GM06990 (cell line): ENCODE results near the gene HLA-G.

Experiments
- DNase-seq: peaks from one replicate; pipeline ENCODE4 v3.0.0-alpha.2; 2011; ENCODE audit not compliant: insufficient read length; ENCODE audit errors: extremely low read depth
- H3K27me3 ChIP-seq: replicated peaks from 2 replicates; pipeline ENCODE4 v1.6.0; 2011; ENCODE audit warnings: low read length; ENCODE audit not compliant: control insufficient read depth, insufficient read depth
- H3K36me3 ChIP-seq: 2 replicates; pipeline ENCODE4 v1.5.1; 2011; ENCODE audit warnings: low read length; ENCODE audit not compliant: control insufficient read depth, insufficient read depth
- H3K4me3 ChIP-seq: replicated peaks from 2 replicates; pipeline ENCODE4 v1.5.1; 2011; ENCODE audit warnings: low read depth, mild to moderate bottlenecking, control low read depth, low read length
- CTCF ChIP-seq: IDR thresholded peaks from 2 replicates; pipeline ENCODE4 v1.5.1; 2011; ENCODE audit warnings: low read length, control low read depth, mild to moderate bottlenecking, inconsistent platforms; ENCODE audit not compliant: insufficient read depth, poor library complexity, severe bottlenecking

Gene HLA-G

GRCh38 chr6:29792123-29793035 lies 35.2 kb upstream of the HLA-G start:
- peak; percentile 64 for DNase-seq
- Histone ChIP-seq H3K36me3 (no peaks in the 10 kb centered on the region), H3K27me3 (no peaks in the 10 kb centered on the region; the same call in 1 of the 2 replicates), H3K4me3 (peak overlapping the region; percentile 68)
- peak; percentile 51 for TF ChIP-seq CTCF

- Histone ChIP-seq H3K36me3 (no peaks in the 10 kb centered on the region), H3K27me3 (no peaks in the 10 kb centered on the region; the same call in 1 of the 2 replicates), H3K4me3 (peak overlapping the region; percentile 68)
- no peak for DNase-seq
- no peak for TF ChIP-seq CTCF
Measured at GRCh38 chr6:29793036-29793356, 34.6 kb upstream of the HLA-G start.

- TF ChIP-seq CTCF, result no peak
- Histone ChIP-seq H3K4me3 (no peak overlapping the region), H3K27me3 (no peaks in the 10 kb centered on the region; the same call in 1 of the 2 replicates), H3K36me3 (no peaks in the 10 kb centered on the region)
- no peak for DNase-seq
Measured at GRCh38 chr6:29793796-29794195, 33.8 kb upstream of the HLA-G start.

DNA sequence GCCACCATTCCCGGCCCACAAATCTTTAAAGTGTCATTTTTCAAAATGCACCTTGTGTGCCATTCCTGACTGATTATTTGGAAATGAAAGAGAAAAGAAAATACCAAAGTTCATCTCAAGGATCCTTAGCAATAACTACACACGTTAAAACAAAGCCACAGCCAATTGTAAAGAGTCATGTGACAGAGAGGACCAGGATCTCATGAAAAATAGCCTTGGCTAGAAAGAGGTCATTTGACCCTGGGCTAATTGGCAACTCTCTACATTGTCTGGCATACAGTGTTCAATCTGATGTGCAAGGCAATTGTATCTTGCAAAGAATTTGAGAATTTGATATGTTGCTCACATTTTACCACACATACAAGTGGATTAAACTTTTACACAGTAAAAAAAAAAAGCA lies 31.6 kb upstream of the HLA-G start:
- no peak for DNase-seq
- no peaks in the 10 kb centered on the region for H3K36me3 ChIP-seq
- no peak overlapping the region for H3K4me3 ChIP-seq
- no peak for TF ChIP-seq CTCF
- no peaks in the 10 kb centered on the region; the same call in 1 of the 2 replicates for H3K27me3 ChIP-seq

DNA sequence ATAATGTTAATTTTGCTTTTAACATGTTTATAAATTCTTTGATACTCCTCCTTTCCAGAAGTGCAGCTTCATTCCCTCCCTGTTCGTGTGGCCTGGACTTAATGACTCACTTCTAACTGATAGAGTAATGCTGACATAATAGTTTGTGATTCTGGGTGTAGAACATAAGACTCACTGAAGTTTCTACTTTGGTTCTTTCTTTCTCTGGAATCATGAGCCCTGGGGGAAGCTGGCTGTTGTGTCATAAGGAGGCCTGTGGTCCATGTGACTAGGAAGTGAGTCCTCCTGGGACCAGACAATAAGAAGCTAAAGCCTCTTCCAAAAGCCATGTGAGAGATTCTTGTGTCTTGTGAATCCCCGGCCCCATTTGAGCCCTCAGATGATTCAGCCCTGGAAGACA lies 30.5 kb upstream of the HLA-G start:
- no peaks in the 10 kb centered on the region; the same call in 1 of the 2 replicates for H3K27me3 ChIP-seq
- no peak for TF ChIP-seq CTCF
- H3K4me3 ChIP-seq, result no peak overlapping the region
- no peaks in the 10 kb centered on the region for H3K36me3 ChIP-seq
- no peak for DNase-seq
